Glomerular visceral epithelial cell (primary cell): ENCODE results near the gene PPFIA1.

Experiments
- DNase-seq: peaks from one replicate; pipeline ENCODE4 v3.0.0-alpha.2; 2016; ENCODE audit errors: extremely low spot score

The PPFIA1 gene

GRCh38 chr11:70432065-70432464 is 161.6 kb downstream of the PPFIA1 start:
- no peak for DNase-seq

- DNase-seq = no peak
Observed at GRCh38 chr11:70432580-70432979, 162.1 kb downstream of the PPFIA1 start.

- no peak for DNase-seq
Observed at GRCh38 chr11:70433038-70433437, 162.5 kb downstream of the PPFIA1 start.

GRCh38 chr11:70433526-70433925 is 163.0 kb downstream of the PPFIA1 start:
- DNase-seq = no peak
